ENCODE data around the gene NCKAP5. TPM values are rescaled to one million over a fixed set of nuclear protein-coding genes. Genes with fewer than 3 reads are reported as not detected.

The NCKAP5 gene
- polyA plus RNA-seq, 2 donors: 2.2 to 3.0 TPM

- no peaks in the 10 kb centered on the region for H3K9me3 ChIP-seq (ENCODE audit: control insufficient read depth in 2 of 2, insufficient read depth in 1 of 2, low read depth in 1 of 2, low read length in 1 of 2)
- H3K4me3 ChIP-seq (ENCODE audit: low read depth in 1 of 2, low read length in 2 of 2): no peak overlapping the region
- H3K27me3 ChIP-seq (ENCODE audit: control insufficient read depth in 1 of 2, insufficient read depth in 2 of 2, low read length in 2 of 2): no peaks in the 10 kb centered on the region
- no peaks in the 10 kb centered on the region for H3K36me3 ChIP-seq (ENCODE audit: control insufficient read depth in 2 of 2, insufficient read depth in 2 of 2, low read length in 1 of 2)
- 68 to 90% methylated on average over 2 of the region's 2 CpGs for WGBS, 2 donors
- H3K4me1 ChIP-seq (ENCODE audit: control insufficient read depth in 2 of 2, insufficient read depth in 2 of 2, low read length in 1 of 2): peaks cover 0 to 3% of the 10 kb centered on the region in 2 donors
- H3K27ac ChIP-seq (ENCODE audit: low read depth in 2 of 2, low read length in 1 of 2): no peak overlapping the region
These were observed 75.4 kb downstream of the NCKAP5 start for GRCh38 chr2:133492719-133493380.

GRCh38 chr2:133490411-133490980 is 77.8 kb downstream of the NCKAP5 start:
- H3K4me3 ChIP-seq (ENCODE audit: low read depth in 1 of 2, low read length in 2 of 2): no peak overlapping the region
- H3K4me1 ChIP-seq (ENCODE audit: control insufficient read depth in 2 of 2, insufficient read depth in 2 of 2, low read length in 1 of 2): no peaks in the 10 kb centered on the region
- H3K27ac ChIP-seq (ENCODE audit: low read depth in 2 of 2, low read length in 1 of 2): no peak overlapping the region
- H3K36me3 ChIP-seq (ENCODE audit: control insufficient read depth in 2 of 2, insufficient read depth in 2 of 2, low read length in 1 of 2): no peaks in the 10 kb centered on the region
- 67 to 73% methylated on average over 3 of the region's 3 CpGs for WGBS, 2 donors
- no peaks in the 10 kb centered on the region for H3K27me3 ChIP-seq (ENCODE audit: control insufficient read depth in 1 of 2, insufficient read depth in 2 of 2, low read length in 2 of 2)
- H3K9me3 ChIP-seq (ENCODE audit: control insufficient read depth in 2 of 2, insufficient read depth in 1 of 2, low read depth in 1 of 2, low read length in 1 of 2): no peaks in the 10 kb centered on the region

DNA sequence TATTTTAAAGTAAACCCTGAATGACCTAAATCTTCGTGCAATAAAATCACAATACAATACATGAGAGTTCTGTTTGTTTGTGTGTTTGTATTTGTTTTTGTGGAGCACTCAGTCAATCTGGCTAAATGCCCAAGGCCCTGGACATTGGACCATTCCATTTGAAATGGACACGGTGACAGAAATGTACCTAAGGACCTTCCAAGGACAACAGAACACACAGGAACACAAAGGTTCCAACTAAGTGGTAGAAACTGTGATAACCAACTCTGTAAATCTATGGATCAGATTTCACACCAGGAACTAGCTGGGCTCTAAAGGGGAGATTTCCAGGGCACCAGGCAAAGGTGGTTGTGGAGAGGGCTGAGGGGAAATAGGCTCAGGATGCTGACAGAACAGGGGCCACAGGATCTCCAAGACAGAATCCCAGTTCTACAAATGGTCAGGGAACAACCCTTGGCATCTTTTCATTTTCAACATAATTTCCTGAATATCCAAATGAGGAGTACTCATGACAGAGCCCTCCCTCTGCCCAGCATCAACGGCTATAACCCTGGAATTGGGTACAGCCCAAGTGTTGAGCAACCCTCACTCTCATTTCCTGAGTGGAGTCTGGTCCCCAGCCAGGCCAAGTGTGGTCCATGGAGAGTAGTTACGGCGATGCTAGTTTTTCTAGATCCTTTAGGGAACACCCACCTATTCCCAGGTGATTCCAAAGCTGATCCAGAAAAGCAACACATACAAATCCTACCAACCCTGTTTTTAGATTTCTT is 78.4 kb downstream of the NCKAP5 start:
- H3K4me3 ChIP-seq (ENCODE audit: low read depth in 1 of 2, low read length in 2 of 2): no peak overlapping the region
- no peaks in the 10 kb centered on the region for H3K27me3 ChIP-seq (ENCODE audit: control insufficient read depth in 1 of 2, insufficient read depth in 2 of 2, low read length in 2 of 2)
- H3K4me1 ChIP-seq (ENCODE audit: control insufficient read depth in 2 of 2, insufficient read depth in 2 of 2, low read length in 1 of 2): no peaks in the 10 kb centered on the region
- WGBS, 2 donors: 63 to 64% methylated on average over 5 of the region's 5 CpGs
- H3K9me3 ChIP-seq (ENCODE audit: control insufficient read depth in 2 of 2, insufficient read depth in 1 of 2, low read depth in 1 of 2, low read length in 1 of 2): no peaks in the 10 kb centered on the region
- no peak overlapping the region for H3K27ac ChIP-seq (ENCODE audit: low read depth in 2 of 2, low read length in 1 of 2)
- H3K36me3 ChIP-seq (ENCODE audit: control insufficient read depth in 2 of 2, insufficient read depth in 2 of 2, low read length in 1 of 2): no peaks in the 10 kb centered on the region

DNA sequence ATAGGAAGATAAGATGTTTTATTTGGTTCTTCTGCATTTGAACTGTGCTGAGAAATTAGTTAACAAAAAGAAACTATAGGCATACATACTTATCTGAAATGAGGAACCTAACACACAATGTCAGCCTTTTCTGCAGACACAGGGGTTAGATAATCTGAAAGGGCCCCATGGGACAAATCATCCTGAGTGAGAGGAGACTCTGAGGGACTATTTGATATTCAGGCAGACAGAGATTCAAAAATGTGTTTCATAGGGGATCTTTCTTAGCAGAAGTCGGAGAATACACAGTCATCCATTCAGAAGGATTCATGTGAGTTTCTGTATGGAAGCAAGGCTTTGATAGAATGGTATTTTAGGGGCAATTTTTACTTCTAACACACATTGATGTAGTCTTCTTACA is 79.1 kb downstream of the NCKAP5 start:
- Histone ChIP-seq H3K4me3 (ENCODE audit: low read depth in 1 of 2, low read length in 2 of 2) (no peak overlapping the region), H3K9me3 (ENCODE audit: control insufficient read depth in 2 of 2, insufficient read depth in 1 of 2, low read depth in 1 of 2, low read length in 1 of 2) (no peaks in the 10 kb centered on the region), H3K27ac (ENCODE audit: low read depth in 2 of 2, low read length in 1 of 2) (no peak overlapping the region), H3K36me3 (ENCODE audit: control insufficient read depth in 2 of 2, insufficient read depth in 2 of 2, low read length in 1 of 2) (no peaks in the 10 kb centered on the region), H3K27me3 (ENCODE audit: control insufficient read depth in 1 of 2, insufficient read depth in 2 of 2, low read length in 2 of 2) (no peaks in the 10 kb centered on the region), H3K4me1 (ENCODE audit: control insufficient read depth in 2 of 2, insufficient read depth in 2 of 2, low read length in 1 of 2) (no peaks in the 10 kb centered on the region)
- 84 to 91% methylated on average over 1 of the region's 1 CpG for WGBS, 2 donors

- Histone ChIP-seq H3K4me1 (ENCODE audit: control insufficient read depth in 2 of 2, insufficient read depth in 2 of 2, low read length in 1 of 2) (no peaks in the 10 kb centered on the region), H3K27ac (ENCODE audit: low read depth in 2 of 2, low read length in 1 of 2) (no peak overlapping the region), H3K36me3 (ENCODE audit: control insufficient read depth in 2 of 2, insufficient read depth in 2 of 2, low read length in 1 of 2) (no peaks in the 10 kb centered on the region), H3K9me3 (ENCODE audit: control insufficient read depth in 2 of 2, insufficient read depth in 1 of 2, low read depth in 1 of 2, low read length in 1 of 2) (no peaks in the 10 kb centered on the region), H3K27me3 (ENCODE audit: control insufficient read depth in 1 of 2, insufficient read depth in 2 of 2, low read length in 2 of 2) (no peaks in the 10 kb centered on the region), H3K4me3 (ENCODE audit: low read depth in 1 of 2, low read length in 2 of 2) (no peak overlapping the region)
- 50 to 58% methylated on average over 5 of the region's 5 CpGs for WGBS, 2 donors
These were observed 81.5 kb downstream of the NCKAP5 start for GRCh38 chr2:133486771-133487191.

DNA sequence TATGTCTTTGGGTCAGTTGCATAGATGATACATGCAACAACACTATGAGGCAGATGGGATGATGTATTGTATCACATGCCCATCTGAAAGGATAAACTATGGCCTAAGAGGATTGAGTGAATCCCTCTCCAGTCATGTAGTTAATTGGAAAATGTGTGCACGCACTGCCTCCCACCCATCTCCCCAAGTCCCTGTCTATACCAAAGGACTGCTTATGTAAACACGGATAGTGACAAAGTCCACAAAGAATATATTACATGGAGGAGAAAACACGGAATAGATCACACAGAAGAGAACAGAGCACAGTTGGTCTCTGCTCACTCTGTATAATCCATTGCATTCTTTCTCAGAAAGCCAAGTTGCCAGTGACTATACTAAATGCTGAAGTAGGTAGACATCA is 82.4 kb downstream of the NCKAP5 start:
- H3K36me3 ChIP-seq (ENCODE audit: control insufficient read depth in 2 of 2, insufficient read depth in 2 of 2, low read length in 1 of 2): no peaks in the 10 kb centered on the region
- H3K27ac ChIP-seq (ENCODE audit: low read depth in 2 of 2, low read length in 1 of 2): no peak overlapping the region
- 55 to 92% methylated on average over 3 of the region's 3 CpGs for WGBS, 2 donors
- no peak overlapping the region for H3K4me3 ChIP-seq (ENCODE audit: low read depth in 1 of 2, low read length in 2 of 2)
- no peaks in the 10 kb centered on the region for H3K27me3 ChIP-seq (ENCODE audit: control insufficient read depth in 1 of 2, insufficient read depth in 2 of 2, low read length in 2 of 2)
- no peaks in the 10 kb centered on the region for H3K9me3 ChIP-seq (ENCODE audit: control insufficient read depth in 2 of 2, insufficient read depth in 1 of 2, low read depth in 1 of 2, low read length in 1 of 2)
- H3K4me1 ChIP-seq (ENCODE audit: control insufficient read depth in 2 of 2, insufficient read depth in 2 of 2, low read length in 1 of 2): no peaks in the 10 kb centered on the region

GRCh38 chr2:133484784-133485183 is 83.5 kb downstream of the NCKAP5 start:
- Histone ChIP-seq H3K27ac (ENCODE audit: low read depth in 2 of 2, low read length in 1 of 2) (no peak overlapping the region), H3K9me3 (ENCODE audit: control insufficient read depth in 2 of 2, insufficient read depth in 1 of 2, low read depth in 1 of 2, low read length in 1 of 2) (no peaks in the 10 kb centered on the region), H3K4me1 (ENCODE audit: control insufficient read depth in 2 of 2, insufficient read depth in 2 of 2, low read length in 1 of 2) (no peaks in the 10 kb centered on the region), H3K4me3 (ENCODE audit: low read depth in 1 of 2, low read length in 2 of 2) (no peak overlapping the region), H3K27me3 (ENCODE audit: control insufficient read depth in 1 of 2, insufficient read depth in 2 of 2, low read length in 2 of 2) (no peaks in the 10 kb centered on the region), H3K36me3 (ENCODE audit: control insufficient read depth in 2 of 2, insufficient read depth in 2 of 2, low read length in 1 of 2) (no peaks in the 10 kb centered on the region)
- 80 to 86% methylated on average over 3 of the region's 3 CpGs for WGBS, 2 donors

DNA sequence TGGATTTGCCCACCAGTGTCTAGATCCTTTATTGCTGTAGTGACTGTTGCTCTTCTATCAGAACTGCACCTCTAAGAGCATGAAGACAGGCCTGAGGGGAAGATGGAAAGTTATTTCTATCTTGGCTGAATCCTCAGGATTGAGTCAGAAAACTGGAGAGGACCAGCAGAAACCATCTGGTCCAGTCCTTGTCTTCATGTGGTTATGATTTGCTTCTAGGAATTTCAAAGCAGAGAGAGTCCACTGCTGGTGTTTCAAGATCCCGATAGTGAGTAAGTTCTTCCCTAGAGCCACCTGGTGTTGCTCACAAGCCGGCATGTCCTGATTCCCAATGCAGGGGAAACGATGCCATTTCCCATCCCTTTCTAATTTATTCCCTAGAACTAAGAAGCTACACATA is 84.2 kb downstream of the NCKAP5 start:
- Histone ChIP-seq H3K36me3 (ENCODE audit: control insufficient read depth in 2 of 2, insufficient read depth in 2 of 2, low read length in 1 of 2) (no peaks in the 10 kb centered on the region), H3K4me1 (ENCODE audit: control insufficient read depth in 2 of 2, insufficient read depth in 2 of 2, low read length in 1 of 2) (no peaks in the 10 kb centered on the region), H3K27me3 (ENCODE audit: control insufficient read depth in 1 of 2, insufficient read depth in 2 of 2, low read length in 2 of 2) (no peaks in the 10 kb centered on the region), H3K9me3 (ENCODE audit: control insufficient read depth in 2 of 2, insufficient read depth in 1 of 2, low read depth in 1 of 2, low read length in 1 of 2) (no peaks in the 10 kb centered on the region), H3K27ac (ENCODE audit: low read depth in 2 of 2, low read length in 1 of 2) (no peak overlapping the region), H3K4me3 (ENCODE audit: low read depth in 1 of 2, low read length in 2 of 2) (no peak overlapping the region)
- WGBS, 2 donors: 65 to 69% methylated on average over 3 of the region's 3 CpGs

DNA sequence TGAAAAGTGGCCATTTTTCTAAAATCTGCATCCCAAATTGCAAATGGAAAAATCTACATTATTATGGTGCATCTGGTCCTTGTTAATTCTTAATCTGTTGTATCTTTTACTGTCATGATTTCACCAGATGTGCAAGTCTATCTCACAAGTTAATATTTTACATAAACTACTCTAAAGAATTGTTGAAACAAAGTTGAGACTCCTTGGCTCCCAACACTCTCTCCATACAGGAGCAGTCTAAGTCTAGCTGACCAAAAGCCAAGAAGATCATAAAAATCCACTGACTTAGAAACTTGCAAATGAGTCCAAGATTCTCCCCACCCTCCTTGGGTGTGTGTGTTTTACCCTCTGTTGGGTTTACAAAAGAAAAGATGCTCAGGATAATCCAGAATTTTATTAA is 85.1 kb downstream of the NCKAP5 start:
- no peaks in the 10 kb centered on the region for H3K9me3 ChIP-seq (ENCODE audit: control insufficient read depth in 2 of 2, insufficient read depth in 1 of 2, low read depth in 1 of 2, low read length in 1 of 2)
- no peaks in the 10 kb centered on the region for H3K36me3 ChIP-seq (ENCODE audit: control insufficient read depth in 2 of 2, insufficient read depth in 2 of 2, low read length in 1 of 2)
- H3K27ac ChIP-seq (ENCODE audit: low read depth in 2 of 2, low read length in 1 of 2): no peak overlapping the region
- H3K27me3 ChIP-seq (ENCODE audit: control insufficient read depth in 1 of 2, insufficient read depth in 2 of 2, low read length in 2 of 2): no peaks in the 10 kb centered on the region
- H3K4me1 ChIP-seq (ENCODE audit: control insufficient read depth in 2 of 2, insufficient read depth in 2 of 2, low read length in 1 of 2): no peaks in the 10 kb centered on the region
- H3K4me3 ChIP-seq (ENCODE audit: low read depth in 1 of 2, low read length in 2 of 2): no peak overlapping the region

All from esophagus (tissue), 2 donors.